ENCODE data around the gene SEMA6C. TPM values are rescaled to one million over a fixed set of nuclear protein-coding genes. Genes with fewer than 3 reads are reported as not detected.

Gene SEMA6C
- total RNA-seq, 1 experiment from 2014 or later: 2.0 TPM

GRCh38 chr1:151142411-151143056 is 3.9 kb downstream of the SEMA6C start:
- no peaks in the 10 kb centered on the region for H4K20me1 ChIP-seq (ENCODE audit: low read length)
- H3K4me2 ChIP-seq (ENCODE audit: low read length): no peak overlapping the region
- H3K9ac ChIP-seq (ENCODE audit: low read length): no peak overlapping the region
- ATAC-seq (no peak), DNase-seq (no peak)
- H2AFZ ChIP-seq (ENCODE audit: low read length): no peak overlapping the region
- no peak for TF ChIP-seq EZH2phosphoT487 (IDR thresholded peaks at IDR 0.05; ENCODE audit: borderline replicate concordance, low read length)
- TF ChIP-seq CTCF (conservative IDR thresholded peaks at IDR 0.05; ENCODE audit: low read depth, low read length): no peak
- no peak for TF ChIP-seq EZH2 (IDR thresholded peaks at IDR 0.05; ENCODE audit: low read length, unreplicated experiment)
- H3K4me3 ChIP-seq (ENCODE audit: low read length): no peak overlapping the region
- CTCF ChIA-PET: no interaction called here
- no peak overlapping the region for H3K27ac ChIP-seq (ENCODE audit: low read length)
- no peaks in the 10 kb centered on the region for H3K27me3 ChIP-seq (ENCODE audit: low read length)
- H3K4me1 ChIP-seq (ENCODE audit: insufficient read depth, low read length): peaks cover 8% of the 10 kb centered on the region; the same call in 1 of the 2 replicates
- no TSS peak for BruUV-seq (replicated peaks)
- intact Hi-C loops (cut with micrococcal nuclease): no loop called here
- no peaks in the 10 kb centered on the region for H3K9me3 ChIP-seq (ENCODE audit: low read length)
- no peaks in the 10 kb centered on the region for H3K79me2 ChIP-seq (ENCODE audit: low read length)
- no peaks in the 10 kb centered on the region for H3K36me3 ChIP-seq (ENCODE audit: low read depth, low read length)
- POLR2A ChIA-PET (ENCODE audit: unreplicated experiment): no interaction called here
- H3F3A ChIP-seq (ENCODE audit: low read length, unreplicated experiment): no peaks in the 10 kb centered on the region
- H3K9me2 ChIP-seq (replicated peaks; ENCODE audit: low read length): no peaks in the 10 kb centered on the region

GRCh38 chr1:151137789-151138188 is 8.6 kb downstream of the SEMA6C start:
- BruUV-seq (replicated peaks): no TSS peak
- no peak overlapping the region for H3K27ac ChIP-seq (ENCODE audit: low read length)
- no peak overlapping the region for H3K4me3 ChIP-seq (ENCODE audit: low read length)
- DNase-seq: no peak
- no peaks in the 10 kb centered on the region for H3K9me3 ChIP-seq (ENCODE audit: low read length)
- H3K36me3 ChIP-seq (ENCODE audit: low read depth, low read length): no peaks in the 10 kb centered on the region
- no peaks in the 10 kb centered on the region for H3K27me3 ChIP-seq (ENCODE audit: low read length)
- H3K9me2 ChIP-seq (replicated peaks; ENCODE audit: low read length): no peaks in the 10 kb centered on the region
- no peak overlapping the region for H2AFZ ChIP-seq (ENCODE audit: low read length)
- no peaks in the 10 kb centered on the region for H3K4me1 ChIP-seq (ENCODE audit: insufficient read depth, low read length)
- H3K79me2 ChIP-seq (ENCODE audit: low read length): no peaks in the 10 kb centered on the region
- H3K4me2 ChIP-seq (ENCODE audit: low read length): no peak overlapping the region
- POLR2A ChIA-PET (ENCODE audit: unreplicated experiment): no interaction called here
- intact Hi-C loops (cut with micrococcal nuclease): no loop called here
- no peak for TF ChIP-seq EZH2 (IDR thresholded peaks at IDR 0.05; ENCODE audit: low read length, unreplicated experiment)
- no peak for TF ChIP-seq EZH2phosphoT487 (IDR thresholded peaks at IDR 0.05; ENCODE audit: borderline replicate concordance, low read length)
- no peak for TF ChIP-seq CTCF (conservative IDR thresholded peaks at IDR 0.05; ENCODE audit: low read depth, low read length)
- H3F3A ChIP-seq (ENCODE audit: low read length, unreplicated experiment): no peaks in the 10 kb centered on the region
- ATAC-seq: no peak
- H4K20me1 ChIP-seq (ENCODE audit: low read length): no peaks in the 10 kb centered on the region
- CTCF ChIA-PET: no interaction called here
- H3K9ac ChIP-seq (ENCODE audit: low read length): no peak overlapping the region

Data from PC-3 (cell line).